GM13977 (cell line): ENCODE results near the gene HIVEP3.

ENCODE experiments used
- DNase-seq: peaks from one replicate; pipeline ENCODE4 v3.0.0; 2012; ENCODE audit warnings: low spot score
- in situ Hi-C: fragments of 300-500 bp; cut with MboI; formaldehyde crosslinking; loops from one replicate; pipeline ENCODE4 v1.12.0; 2022; ENCODE audit warnings: low sequenced_read_pairs, low pct_unique_long_range_greater_than_20kb, mixed read lengths, inconsistent platforms; ENCODE audit not compliant: unreplicated experiment
- TF ChIP-seq, protein P1 (sequence below): IDR thresholded peaks from 2 replicates; pipeline ENCODE4 v1.5.1; 2012; ENCODE audit warnings: mild to moderate bottlenecking, control low read depth; ENCODE audit not compliant: insufficient read depth; ENCODE audit errors: extremely low read depth, missing control alignments

Gene HIVEP3

DNA sequence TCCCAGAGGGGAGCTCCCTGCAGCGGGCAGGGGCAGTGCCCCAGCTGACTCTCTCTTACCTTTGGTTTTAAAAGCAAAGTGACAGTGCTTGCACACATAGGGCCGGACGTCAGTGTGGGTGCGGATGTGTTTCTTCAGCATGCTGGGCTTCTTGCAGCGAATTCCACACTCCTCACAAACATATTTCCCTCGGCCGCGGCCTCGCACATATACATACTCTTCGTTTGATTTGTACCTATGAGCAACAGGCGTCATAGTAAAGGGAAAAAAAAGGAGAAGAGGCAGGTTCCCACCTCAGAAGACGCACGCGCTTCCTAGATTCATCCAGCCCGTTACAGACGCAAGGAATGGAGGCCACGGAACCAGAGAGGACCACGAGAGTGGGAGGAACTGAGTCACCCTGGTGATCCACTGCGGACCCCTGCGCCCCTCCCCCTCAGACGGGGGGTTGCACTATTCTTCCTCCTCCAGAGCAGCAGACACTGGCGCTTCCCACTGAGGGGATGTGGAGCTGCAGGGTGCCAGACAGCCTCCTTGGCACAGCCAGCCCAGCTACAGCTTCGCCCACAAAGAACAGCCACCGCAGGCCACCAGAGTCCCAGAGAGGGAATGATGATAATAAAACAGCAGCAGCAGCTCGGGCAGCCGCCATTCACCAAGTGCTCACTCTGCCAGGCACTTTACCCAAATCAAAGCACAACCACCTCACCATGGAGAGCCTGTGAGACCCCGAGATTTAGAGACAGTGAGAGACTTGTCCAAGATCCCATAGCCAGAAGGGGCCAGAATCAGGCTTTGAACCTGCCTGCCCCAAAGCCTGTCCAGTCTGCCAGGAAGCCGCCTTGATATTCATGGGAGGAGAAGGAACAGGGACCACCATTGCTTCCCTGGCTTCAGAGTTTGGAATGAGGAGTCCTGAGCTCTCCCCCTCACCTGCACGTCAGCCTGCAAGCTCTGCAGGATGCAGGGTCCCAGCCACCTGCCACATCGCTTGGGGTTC, 393.7 kb downstream of the HIVEP3 start:
- TF ChIP-seq, protein P1, sequence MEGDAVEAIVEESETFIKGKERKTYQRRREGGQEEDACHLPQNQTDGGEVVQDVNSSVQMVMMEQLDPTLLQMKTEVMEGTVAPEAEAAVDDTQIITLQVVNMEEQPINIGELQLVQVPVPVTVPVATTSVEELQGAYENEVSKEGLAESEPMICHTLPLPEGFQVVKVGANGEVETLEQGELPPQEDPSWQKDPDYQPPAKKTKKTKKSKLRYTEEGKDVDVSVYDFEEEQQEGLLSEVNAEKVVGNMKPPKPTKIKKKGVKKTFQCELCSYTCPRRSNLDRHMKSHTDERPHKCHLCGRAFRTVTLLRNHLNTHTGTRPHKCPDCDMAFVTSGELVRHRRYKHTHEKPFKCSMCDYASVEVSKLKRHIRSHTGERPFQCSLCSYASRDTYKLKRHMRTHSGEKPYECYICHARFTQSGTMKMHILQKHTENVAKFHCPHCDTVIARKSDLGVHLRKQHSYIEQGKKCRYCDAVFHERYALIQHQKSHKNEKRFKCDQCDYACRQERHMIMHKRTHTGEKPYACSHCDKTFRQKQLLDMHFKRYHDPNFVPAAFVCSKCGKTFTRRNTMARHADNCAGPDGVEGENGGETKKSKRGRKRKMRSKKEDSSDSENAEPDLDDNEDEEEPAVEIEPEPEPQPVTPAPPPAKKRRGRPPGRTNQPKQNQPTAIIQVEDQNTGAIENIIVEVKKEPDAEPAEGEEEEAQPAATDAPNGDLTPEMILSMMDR = no peak
- in situ Hi-C loops = no loop called here

DNA sequence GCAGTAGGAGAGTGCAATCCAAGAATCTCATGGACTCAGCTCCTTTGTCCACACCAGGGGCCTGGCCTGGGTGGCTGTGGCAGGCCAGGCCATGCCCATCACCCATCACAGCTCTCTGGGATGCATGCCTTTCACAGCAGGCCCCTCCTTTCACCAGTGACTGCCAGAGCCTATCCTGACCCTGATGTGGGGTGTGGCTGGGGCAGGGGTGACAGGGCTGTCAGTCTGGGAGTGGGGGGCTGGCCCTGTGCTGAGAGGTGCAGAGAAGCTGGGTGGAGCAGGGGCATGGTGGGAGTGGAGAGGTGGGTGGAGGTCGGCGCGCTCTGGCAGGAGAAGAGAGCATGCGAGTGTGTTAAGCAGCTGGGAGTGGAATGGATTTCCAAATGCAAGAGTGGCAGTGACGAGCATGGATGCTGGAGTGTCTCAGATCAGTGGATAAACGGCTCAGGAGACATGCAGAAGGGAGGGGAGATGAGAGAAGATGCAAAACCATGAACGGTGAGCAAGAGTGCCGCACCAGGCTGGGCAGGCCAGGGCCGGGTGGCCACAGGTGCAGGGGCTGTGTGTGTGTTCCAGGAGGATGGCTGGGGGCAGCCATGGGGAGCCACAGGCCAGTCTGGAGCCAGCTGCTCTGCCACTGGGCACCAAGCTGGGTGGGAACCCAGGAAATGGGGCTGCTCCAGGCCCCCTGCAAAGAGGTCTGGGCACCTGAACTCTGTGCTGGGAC, 394.6 kb downstream of the HIVEP3 start:
- DNase-seq = no peak
- in situ Hi-C loops = no loop called here
- TF ChIP-seq, protein P1 = no peak

More for the DNA sequence above, 393.7 kb downstream of the HIVEP3 start:
- DNase-seq = no peak

DNA sequence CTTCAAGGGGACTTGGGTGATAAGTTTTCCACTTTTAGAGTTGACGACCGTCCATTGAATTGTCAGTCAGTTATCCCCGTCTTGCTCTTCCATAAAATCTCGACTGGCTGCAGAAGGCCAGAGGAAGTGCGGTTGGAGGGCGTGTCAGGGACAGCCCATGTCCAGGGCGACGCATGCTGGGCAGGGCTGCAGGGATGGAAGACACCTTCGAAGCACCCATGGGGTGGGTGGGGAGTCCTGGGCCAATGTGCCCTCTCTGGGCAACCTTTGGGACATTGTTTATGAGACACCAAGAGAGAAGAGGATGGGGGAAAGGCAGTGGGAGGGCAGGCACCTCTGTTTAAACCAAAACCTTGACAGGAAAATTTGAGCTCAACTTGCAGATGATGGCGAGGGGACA, 395.7 kb downstream of the HIVEP3 start:
- TF ChIP-seq, protein P1 = no peak
- in situ Hi-C loops = no loop called here
- DNase-seq = no peak

DNA sequence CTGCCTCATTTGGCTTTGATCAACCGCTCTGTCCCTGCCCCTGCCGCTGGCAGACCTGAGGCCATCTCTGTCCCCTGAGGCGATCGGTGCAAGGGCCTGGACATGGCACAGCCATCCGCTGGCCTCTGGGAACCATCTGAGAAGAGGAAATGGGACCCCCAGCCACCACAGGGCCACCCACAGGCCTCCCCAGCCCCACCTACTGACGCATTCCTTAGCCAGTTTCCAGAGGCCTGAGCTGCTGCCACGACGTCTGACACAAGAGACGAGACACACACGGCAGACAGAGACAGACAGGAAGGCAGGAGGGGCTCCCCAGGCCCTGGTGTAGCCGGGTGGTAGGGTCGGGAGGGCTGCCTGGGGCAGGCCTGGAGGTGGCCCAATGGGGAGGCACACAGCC, 397.0 kb downstream of the HIVEP3 start:
- in situ Hi-C loops = no loop called here
- no peak for DNase-seq
- TF ChIP-seq, protein P1 = no peak

DNA sequence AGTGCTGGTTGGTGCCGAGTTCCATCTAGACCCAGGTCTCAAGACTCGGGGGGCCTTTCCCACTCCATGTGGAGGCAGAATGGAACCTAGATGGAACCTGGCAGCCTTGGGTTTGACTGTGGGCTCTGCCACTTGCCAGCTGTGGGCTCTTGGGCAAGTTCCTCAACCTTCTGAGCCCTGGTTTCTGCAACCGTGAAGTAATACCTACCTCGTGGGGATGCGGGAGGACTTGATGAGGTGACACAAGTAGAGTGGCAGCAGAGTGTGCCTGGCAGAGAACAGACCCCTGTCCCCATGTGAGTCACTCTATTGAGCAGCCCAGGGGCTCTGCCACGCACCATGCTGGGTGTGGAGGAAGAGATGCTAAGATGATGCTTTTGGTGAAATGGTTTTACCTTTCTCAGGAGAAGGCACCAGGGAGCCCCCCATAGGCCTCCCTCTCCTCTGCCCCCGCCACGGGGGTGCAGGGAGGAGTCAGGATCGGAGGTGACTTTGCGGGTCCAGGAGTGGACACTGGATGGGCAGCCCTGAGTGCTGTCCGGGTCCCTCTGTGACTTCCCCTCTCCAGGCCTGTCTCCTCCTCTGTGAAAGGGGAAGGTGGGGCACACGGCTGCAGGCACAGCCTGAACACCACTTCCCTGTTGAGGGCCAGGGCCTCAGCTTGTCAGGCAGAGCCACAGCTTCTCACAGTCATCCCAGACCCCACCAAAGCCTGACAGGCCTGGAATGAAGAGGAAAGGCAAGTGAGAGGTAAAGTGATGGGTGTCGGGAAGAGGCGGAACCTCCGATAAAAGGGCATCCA, 397.6 kb downstream of the HIVEP3 start:
- in situ Hi-C loops = no loop called here
- TF ChIP-seq, protein P1 = no peak
- DNase-seq = no peak

DNA sequence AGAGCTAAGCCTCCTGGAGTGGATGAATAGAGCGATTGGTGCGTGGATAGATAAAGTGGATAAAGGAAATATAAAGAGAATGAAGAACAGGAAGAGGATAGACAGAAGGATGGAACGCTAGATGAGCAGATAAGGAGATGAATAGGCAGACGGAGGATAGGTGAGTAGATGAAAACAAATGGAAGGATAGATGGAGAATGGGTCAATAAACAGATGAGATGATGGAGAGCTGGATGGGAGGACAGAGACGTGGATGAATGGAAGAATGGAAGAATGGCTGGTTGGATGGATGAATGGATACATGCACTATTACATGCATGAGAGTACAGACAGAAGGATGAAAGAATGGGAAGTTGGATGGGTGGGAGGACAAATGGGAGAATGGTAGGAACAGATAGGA, 399.1 kb downstream of the HIVEP3 start:
- TF ChIP-seq, protein P1 = no peak
- DNase-seq = no peak
- in situ Hi-C loops = no loop called here
